ENCODE data around the gene SLC22A7. TPM values are rescaled to one million over a fixed set of nuclear protein-coding genes. Genes with fewer than 3 reads are reported as not detected.

Gene SLC22A7
- total and polyA plus RNA-seq, 2 of the 8 experiments (the other 6 are each of a cell fraction or from before 2014, with no cell fraction given): not detected

DNA sequence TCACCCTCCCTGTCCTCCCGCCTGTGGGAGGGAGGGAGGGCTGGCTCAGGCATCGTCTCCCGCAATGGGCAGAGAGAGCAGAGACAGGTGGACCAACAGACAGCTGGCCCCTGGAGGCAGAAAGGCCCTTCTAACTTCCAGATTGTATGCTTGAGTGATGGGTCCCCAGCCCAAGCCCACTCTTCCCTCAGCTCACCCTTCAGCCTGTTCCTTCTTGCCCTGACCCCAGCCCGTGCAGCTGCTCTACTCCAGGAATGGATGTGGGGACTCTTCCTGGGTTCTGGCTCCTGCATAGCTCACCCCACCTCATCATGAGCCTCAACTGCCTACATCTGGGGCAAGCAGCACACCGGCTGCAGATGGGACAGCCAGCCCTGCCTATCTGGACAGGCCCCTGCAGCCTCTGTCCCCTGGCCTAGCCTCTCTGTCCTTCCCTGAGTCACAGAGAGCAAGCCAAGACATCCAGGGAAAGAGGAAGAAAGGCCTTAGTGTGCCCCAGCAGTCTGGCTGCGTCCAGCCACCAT lies 11.5 kb upstream of the SLC22A7 start (continued):
- TF ChIP-seq SP2 (IDR thresholded peaks at IDR 0.05; ENCODE audit: low read length) (no peak), RNF2 (IDR thresholded peaks at IDR 0.05; ENCODE audit: borderline replicate concordance, low read depth, low read length, missing control alignments, poor library complexity, severe bottlenecking) (no peak), ZNF274 (IDR thresholded peaks at IDR 0.05; ENCODE audit: borderline replicate concordance, extremely low read depth, low read length) (no peak)
